GM19043 (cell line): Measurements from ENCODE around the gene VTN.

ENCODE experiments used
- ATAC-seq: cut with Tn5 transposase; IDR thresholded peaks from one replicate; pipeline ENCODE4 v1.9.1; 2021; ENCODE audit warnings: low read depth; ENCODE audit not compliant: unreplicated experiment

Gene VTN

GRCh38 chr17:28370035-28370743, at the start of gene VTN:
Gene VTN (minus strand): TSS chr17:28370307. CDS start chr17:28370203, 104 bp downstream.
- ATAC-seq: no peak

GRCh38 chr17:28416703-28417311, 46.7 kb upstream of the VTN start:
- ATAC-seq: no peak

GRCh38 chr17:28415886-28416285, 45.8 kb upstream of the VTN start:
- no peak for ATAC-seq

GRCh38 chr17:28413804-28414203, 43.7 kb upstream of the VTN start:
- ATAC-seq: no peak

GRCh38 chr17:28412099-28412498, 42.0 kb upstream of the VTN start:
- ATAC-seq: no peak

GRCh38 chr17:28407974-28408306, 37.8 kb upstream of the VTN start:
- no peak for ATAC-seq

- no peak for ATAC-seq
Measured at GRCh38 chr17:28407130-28407973, 37.2 kb upstream of the VTN start.

- no peak for ATAC-seq
Measured at GRCh38 chr17:28406473-28406814, 36.3 kb upstream of the VTN start.

GRCh38 chr17:28405632-28406472, 35.7 kb upstream of the VTN start, which contains the start of gene SLC46A1:
Gene SLC46A1 (minus strand): TSS chr17:28406212. CDS start chr17:28406114, 98 bp downstream.
- no peak for ATAC-seq

- ATAC-seq: no peak
Measured at GRCh38 chr17:28404812-28405570, 34.9 kb upstream of the VTN start.

- ATAC-seq: no peak
Measured at GRCh38 chr17:28404461-28404811, 34.3 kb upstream of the VTN start.

- no peak for ATAC-seq
Measured at GRCh38 chr17:28404007-28404406, 33.9 kb upstream of the VTN start.

- no peak for ATAC-seq
Measured at GRCh38 chr17:28402844-28403243, 32.7 kb upstream of the VTN start.

- ATAC-seq: no peak
Measured at GRCh38 chr17:28402224-28402630, 32.1 kb upstream of the VTN start.

GRCh38 chr17:28399808-28400207, 29.7 kb upstream of the VTN start:
- ATAC-seq: no peak

GRCh38 chr17:28398280-28398981, 28.3 kb upstream of the VTN start:
- ATAC-seq: no peak

- no peak for ATAC-seq
Measured at GRCh38 chr17:28397687-28398279, 27.7 kb upstream of the VTN start.

GRCh38 chr17:28397275-28397674, 27.2 kb upstream of the VTN start:
- ATAC-seq: no peak

- no peak for ATAC-seq
Measured at GRCh38 chr17:28396635-28397239, 26.6 kb upstream of the VTN start.
